ENCODE data around the gene GCK.

- TF ChIP-seq CTCF (IDR thresholded peaks at IDR 0.05; ENCODE audit: extremely low read depth in 1 of 2, insufficient read depth in 1 of 2, low read depth in 1 of 2, low read length in 2 of 2) (no peak), POLR2A (IDR thresholded peaks at IDR 0.05; ENCODE audit: low read depth, low read length) (no peak), EZH2 (IDR thresholded peaks at IDR 0.05; ENCODE audit: borderline replicate concordance, low read depth, low read length, severe bottlenecking) (peak; percentile 83), MAX (IDR thresholded peaks at IDR 0.05; ENCODE audit: insufficient read depth, insufficient read length) (peak; percentile 59), POLR2AphosphoS5 (IDR thresholded peaks at IDR 0.05; ENCODE audit: insufficient read depth, low read depth, low read length) (no peak), MYC (IDR thresholded peaks at IDR 0.05; ENCODE audit: low read depth, low read length) (no peak), JUN (IDR thresholded peaks at IDR 0.05; ENCODE audit: borderline replicate concordance, insufficient read depth, insufficient read length, low read depth) (no peak)
These were observed 43.7 kb downstream of the GCK start for GRCh38 chr7:44145479-44145968.
